Heart left ventricle (tissue), 13 donors: ENCODE measurements around the gene OR13C9.

Source experiments
- CTCF ChIP-seq, 12 donors: fragments of 200-600 bp; sonication (generic) in 4 of 12; IDR thresholded peaks; one replicate each; pipeline versions ENCODE4 v1.5.0 to v1.8.0; 2018 to 2022; ENCODE audit warnings: antibody characterized with exemption in 12 of 12, mild to moderate bottlenecking in 5 of 12
- POLR2A ChIP-seq, 2 donors: fragments of 450-650 bp; IDR thresholded peaks; one replicate each; pipeline ENCODE4 v1.6.1; 2017; ENCODE audit warnings: antibody characterized with exemption in 2 of 2, mild to moderate bottlenecking in 2 of 2, moderate library complexity in 2 of 2
- donor health status: ischemic (EF 13 %, LVEDD 7.1; RV severe dilation, severe dysfunction).
- donor health status: DM: no; HTN: yes; CAD: no.
- donor health status: DM: no; HTN: no; CAD: no.
- donor health status: ischemic (EF 25% LVEDD 6.9; RV normal size, moderate dysfunction).
- donor health status: ischemic (EF 25% LVEDD 5.7; RV mildly dilated, moderate dysfunction).
- donor health status: ischemic (EF 35%, LVEDD 5.7; RV mildly dilated, moderate dysfunction).
- donor health status: nonischemic (EF 11% LVEDD 7.7; RV severe dilation, severe dysfunction).
- donor health status: DM: yes; HTN: yes; CAD: no.
- donor health status: PGD.
- donor health status: ischemic (EF 29% LVEDD 5.4; RV normal size, mild dysfunction).
- donor health status: nonischemic (EF 23%, LVEDD 6.1; RV moderate dilation, normal function).

DNA sequence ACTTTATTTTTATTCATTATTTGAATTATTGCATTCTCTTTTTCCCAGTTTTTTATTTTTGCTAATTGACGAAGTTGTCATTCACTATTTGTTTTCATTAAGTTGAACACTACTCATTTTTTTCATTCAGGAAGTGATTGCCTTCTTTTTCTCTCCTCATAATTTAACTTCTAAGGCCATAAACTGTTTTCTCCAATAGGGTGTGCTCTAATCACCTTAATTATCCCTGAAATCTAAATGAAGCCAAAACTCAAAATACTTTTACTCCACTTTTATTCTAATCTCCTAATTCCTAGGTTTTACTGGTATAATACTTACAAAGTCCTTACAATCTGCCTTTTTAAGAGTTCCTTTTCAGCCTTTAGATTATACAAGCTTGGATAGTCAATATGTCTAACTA lies 9.7 kb downstream of the OR13C9 start:
- TF ChIP-seq CTCF (IDR thresholded peaks at IDR 0.05) = peak in 1 of 12 donors; percentile 17
- no peak for TF ChIP-seq POLR2A (IDR thresholded peaks at IDR 0.05)
